Stimulated activated CD4-positive, alpha-beta T cell treated with anti-CD3 and anti-CD28 coated beads, Interleukin-1b, Interleukin-23, amount 100 ng/mL, for 24 hours (primary cell): Measurements from ENCODE around the gene C2orf92.

Source experiments
- DNase-seq, 4 experiments: peaks; one replicate each; pipeline ENCODE4 v3.0.0-alpha.2; 2020; ENCODE audit warnings: low read depth in 4 of 4, low spot score in 1 of 4

The C2orf92 gene

DNA sequence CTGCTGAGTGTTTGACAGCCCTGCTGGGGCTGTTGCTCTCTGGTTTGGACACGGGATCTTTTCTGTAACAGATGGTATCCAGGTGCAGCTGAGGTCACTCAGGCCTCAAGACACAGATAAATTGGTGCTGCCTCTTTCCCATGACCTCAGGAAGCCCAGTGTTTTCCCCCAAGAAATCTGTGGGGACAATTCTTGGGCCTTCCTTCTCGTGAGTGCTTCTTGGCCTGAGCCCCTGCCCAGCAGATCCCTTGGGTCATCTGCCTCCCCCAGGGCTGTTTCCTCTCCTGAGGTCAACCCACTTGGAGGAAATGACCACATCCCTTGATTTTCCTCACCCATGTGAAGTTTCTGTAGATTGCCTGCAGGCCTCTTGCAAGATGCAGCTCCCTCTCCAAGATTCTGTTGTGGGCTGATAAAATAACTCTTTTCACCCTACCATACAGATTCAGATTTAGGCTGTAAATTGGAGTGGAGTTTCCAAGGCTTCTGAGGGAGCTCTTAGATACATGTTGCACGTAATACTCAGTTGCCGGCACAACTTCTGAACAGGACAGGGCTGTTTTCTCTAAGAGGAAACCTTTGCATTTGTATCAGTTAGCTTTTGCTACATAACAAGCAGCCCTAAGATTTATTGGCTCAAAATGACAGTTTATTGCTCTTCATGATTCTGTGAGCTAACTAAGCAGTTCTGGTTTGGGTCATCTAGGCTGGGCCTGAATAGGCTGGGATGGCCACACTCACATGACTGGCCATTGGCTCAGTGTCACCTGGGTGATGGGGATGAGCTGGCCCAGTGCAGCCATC lies 57.0 kb downstream of the C2orf92 start:
- DNase-seq = no peak

DNA sequence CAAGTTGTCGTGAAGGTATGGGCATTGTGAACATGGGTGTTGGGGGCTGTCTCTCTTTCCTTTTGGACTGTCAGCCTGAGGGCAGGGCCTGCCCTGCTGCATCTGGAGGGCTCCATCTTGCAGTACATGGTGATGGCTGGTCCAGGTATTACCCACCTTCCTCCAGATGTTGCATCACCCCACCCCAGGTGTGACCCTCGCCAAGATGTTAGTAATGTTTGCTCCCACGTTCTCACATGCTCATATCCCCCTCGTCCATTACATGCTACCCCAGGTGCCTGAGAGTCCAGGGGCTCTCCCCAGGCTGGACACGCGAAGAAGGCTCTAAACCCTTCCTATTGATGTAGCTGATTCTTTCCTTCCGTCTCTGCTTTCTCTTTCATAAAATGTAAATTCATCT lies 57.8 kb downstream of the C2orf92 start:
- no peak for DNase-seq

DNA sequence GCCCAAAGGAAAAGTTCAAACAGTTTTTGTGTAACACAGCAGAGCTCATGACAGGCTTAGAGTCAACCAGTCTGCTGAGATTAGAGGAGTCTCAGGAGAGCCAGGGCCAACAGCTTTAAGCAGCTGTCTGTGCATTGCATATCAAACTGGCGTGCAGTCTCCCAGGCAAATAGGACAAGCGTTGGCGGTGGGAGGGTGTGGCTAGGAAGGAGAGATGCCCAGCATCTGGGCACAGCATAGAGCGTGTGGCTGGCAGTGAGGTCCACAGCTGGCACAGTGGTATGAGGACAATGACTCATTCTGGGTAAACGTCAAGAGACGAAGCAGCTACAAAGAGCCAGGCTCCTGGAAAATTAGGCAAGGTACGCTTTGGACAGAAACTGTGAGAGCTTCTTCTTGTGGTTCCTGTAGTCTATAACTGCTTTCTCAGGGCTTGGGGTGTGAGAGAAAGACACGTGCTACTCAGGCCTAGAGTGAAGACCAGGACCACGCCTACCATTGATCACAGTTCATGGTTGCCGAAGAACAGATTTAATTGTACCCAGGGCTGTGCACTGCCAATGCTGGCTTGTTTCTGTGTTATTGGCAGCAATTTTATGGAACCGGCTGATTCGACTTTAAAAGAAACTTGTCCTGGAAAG lies 58.7 kb downstream of the C2orf92 start:
- DNase-seq = no peak

DNA sequence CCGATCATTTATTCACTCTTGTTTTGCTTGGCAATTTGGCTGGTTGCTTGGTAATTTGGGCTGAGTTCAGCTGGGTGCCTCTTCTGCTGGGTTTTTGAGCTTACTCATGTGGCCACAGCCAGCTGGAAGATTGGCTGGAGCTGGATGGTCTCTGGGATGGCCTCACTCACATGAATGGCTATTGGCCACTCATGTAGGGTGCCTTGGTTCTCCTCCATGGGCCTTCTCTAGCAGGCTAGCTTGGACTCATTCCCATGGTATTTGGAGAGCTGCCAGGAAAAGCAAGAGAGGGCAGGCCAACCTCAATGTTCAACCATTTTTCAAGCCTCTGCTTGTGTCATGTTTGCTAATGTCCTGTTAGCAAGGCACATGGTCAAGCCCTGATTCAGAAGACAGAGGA lies 60.7 kb downstream of the C2orf92 start:
- DNase-seq = no peak

DNA sequence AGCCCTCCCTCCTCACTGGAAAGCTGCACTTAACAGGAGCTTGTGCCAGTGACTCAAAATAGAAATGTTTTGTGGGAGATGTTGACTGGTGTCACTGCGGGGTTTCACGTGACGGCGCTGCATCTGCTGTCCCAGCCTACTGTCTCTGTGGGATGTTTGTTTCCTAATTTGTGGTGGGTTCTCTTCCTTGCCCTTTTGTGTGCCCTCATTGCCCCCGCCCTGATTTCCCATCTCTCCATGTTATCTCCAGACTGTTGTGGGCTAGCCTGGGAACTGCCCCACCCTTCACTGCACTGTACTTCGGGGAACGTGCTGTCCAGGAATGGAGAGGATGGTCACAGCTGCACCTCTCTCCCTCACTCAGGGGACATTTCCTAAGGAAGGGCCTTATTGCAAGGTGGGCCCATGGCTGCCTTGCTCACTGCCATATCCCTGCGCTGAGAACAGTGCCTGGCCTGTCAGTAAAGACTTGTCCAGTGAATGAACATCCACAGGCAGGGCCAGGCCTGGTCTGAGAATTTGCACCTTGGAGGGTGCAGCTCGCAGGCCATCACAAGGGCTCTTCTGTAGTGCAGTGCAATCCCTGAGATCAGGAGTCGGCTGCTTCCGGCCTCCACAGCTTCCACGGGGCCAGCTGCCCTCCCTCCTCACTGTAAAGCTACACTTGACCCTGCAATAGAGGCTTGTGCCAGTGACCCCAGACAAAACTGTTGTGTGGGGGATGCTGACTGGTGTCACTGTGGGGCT lies 61.9 kb downstream of the C2orf92 start:
- DNase-seq = no peak

DNA sequence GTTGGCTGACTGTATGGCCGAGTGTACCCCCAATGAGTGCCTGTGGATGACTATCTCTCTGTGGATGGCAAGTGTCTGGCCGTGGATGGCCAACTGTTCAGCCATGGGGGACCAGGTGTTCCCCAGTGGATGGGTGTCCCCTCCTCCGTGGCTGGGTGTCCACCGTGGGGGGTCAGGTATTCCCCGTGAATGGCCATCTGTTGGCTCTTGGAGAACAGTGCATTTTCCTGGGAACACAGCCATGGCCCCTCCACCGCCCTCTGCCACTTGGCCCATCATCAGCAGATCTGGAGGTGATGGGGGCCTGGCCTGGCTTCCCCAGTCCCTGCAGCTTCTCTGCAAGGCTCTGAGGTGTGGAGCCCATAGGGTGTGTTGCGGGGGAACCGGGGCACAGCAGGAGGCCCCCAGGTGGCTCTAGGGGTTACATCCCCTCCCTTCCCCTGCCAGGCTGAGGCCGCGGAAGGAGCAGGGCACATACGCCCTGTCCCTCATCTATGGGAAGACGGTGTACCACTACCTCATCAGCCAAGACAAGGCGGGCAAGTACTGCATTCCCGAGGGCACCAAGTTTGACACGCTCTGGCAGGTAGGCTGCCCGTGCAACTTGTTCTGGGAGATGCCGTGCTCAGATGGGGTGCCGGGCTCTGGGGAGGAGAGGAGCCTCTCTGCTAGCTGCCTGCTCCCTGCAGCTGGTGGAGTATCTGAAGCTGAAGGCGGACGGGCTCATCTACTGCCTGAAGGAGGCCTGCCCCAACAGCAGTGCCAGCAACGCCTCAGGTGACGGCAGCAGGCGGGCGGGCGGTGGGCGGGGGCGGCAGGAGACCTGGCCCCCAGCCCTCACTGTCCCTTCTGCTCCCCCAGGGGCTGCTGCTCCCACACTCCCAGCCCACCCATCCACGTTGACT lies 63.2 kb downstream of the C2orf92 start:
- DNase-seq = no peak

DNA sequence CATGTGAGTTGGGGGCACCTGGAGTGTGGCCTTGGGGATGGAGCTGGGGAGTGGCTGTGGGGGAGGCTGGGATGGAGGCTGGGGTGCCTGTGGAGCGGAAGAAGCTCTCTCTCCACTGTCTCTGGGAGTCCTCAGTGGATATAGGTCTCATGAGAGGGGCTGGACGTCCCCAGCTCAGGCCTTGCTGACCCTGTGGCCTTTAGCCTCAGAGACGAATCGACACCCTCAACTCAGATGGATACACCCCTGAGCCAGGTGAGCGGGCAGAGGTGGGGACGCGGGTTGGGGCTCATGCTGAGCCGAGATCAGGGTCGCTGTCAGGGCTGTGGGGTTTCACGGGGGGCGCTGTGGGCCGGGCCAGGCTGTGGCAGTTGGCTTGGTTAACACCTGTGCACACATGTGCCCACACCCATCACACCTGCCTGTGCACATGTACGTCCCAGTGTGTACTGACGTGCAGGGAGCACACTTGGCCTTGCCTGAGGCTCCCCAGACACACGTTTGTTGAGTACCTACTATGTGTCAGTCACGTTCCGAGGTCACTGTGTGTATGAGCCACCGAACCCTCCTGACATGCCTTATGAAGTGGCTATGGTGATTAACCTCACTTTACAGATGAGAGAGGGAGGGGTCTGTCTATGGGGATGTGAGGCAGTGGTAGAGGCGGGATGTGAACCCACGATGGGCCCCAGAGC lies 64.0 kb downstream of the C2orf92 start:
- DNase-seq = no peak

DNA sequence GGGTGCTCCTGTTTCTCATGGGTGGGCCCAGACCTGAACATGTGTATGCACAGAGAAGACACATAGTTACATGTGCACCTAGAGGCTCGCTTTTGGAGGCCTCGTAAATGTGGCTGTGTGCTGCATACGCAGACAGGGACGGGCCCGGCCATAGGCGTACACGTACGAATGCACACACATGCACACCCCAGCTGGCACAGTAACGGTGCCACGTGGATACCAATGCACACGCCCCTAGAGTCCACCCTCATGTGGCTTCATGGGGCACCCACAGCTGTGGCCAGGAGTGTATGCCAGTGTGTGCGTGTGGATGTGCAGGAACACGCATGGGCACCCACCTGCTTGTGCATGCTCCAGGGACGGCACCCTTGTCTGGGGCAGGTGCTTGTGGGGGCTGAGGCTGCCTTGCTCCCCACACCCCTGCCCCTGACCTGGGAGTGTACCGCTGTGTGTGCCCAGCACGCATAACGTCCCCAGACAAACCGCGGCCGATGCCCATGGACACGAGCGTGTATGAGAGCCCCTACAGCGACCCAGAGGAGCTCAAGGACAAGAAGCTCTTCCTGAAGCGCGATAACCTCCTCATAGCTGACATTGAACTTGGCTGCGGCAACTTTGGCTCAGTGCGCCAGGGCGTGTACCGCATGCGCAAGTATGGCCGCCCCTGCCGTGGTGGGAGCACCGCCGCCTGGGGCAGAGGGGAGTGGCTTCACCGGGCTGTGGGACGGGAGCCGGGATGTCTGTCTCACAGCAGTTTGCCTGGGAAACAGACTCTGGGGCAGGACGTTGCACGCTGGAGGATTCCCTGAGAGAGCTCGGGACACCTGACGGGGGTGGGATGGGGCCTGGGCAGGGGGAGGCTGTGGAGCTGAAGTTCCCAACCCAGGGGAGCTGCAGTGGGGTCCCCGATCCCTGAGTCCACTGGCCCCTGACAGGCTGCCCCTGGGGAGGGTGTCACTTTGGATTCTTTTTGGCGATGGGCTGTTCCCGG lies 64.8 kb downstream of the C2orf92 start:
- no peak for DNase-seq

DNA sequence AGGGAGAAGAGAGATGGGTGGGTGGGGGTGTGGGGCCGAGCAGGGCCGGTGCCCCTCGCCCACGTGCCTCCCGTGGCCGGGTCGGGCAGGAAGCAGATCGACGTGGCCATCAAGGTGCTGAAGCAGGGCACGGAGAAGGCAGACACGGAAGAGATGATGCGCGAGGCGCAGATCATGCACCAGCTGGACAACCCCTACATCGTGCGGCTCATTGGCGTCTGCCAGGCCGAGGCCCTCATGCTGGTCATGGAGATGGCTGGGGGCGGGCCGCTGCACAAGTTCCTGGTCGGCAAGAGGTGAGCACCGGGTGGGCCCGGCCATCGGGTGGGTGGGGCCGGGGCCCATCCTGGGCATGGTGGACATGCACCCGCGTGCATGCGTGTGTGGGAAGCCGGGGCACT lies 65.6 kb downstream of the C2orf92 start:
- no peak for DNase-seq

DNA sequence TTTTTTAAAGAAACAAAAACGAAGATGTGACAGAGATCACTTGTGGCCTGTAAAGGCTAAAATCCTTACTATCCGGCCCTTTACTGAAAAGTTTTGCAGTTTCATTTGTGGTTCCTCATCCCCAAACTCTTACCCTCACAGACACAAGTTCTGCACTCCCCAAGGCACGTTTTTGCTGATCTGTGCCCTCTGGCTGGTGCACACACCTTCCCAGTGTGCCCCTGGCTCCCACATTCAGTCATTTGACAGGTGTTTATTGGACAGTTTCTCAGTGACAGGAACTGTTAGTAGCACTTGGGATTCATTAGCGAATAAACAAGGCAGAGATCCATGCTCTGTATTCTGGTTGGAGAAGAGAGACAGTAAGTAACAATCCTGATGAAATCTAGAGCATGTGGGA lies 66.7 kb downstream of the C2orf92 start:
- DNase-seq = no peak

DNA sequence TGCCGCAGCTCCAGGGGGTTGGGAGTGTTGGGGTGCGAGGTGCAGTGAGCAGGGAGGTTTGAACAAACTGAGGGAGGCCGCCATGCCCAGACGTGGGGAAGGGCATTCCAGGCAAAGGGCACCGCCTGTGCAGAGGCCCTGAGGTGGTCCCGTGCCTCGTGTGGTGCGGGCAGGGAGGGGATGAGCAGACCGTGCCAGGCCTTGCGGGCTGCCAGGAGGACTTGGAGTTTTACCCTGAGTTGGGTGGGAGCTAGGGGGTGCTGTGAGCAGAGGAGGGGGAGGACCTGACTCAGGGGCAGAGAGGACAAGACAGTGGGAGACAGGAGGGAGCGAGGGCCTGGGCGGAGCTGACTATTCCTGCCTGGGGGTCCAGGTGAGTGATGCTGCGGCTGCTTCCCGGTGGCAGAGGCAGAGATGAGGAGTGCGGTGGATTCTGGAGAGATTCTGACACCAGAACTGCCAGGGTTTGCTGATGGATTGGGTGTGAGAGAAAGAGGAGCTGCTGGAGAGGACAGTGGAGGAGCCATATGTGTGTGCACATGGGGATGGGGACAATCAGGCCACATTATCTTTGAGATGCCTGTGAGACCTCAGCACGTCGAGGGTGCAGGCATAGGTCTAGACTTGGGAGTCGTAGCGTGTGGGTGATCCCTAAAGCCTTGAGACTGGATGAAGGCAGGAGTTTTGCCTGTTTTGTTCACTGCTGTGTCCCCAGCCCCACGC lies 67.3 kb downstream of the C2orf92 start:
- DNase-seq = no peak

DNA sequence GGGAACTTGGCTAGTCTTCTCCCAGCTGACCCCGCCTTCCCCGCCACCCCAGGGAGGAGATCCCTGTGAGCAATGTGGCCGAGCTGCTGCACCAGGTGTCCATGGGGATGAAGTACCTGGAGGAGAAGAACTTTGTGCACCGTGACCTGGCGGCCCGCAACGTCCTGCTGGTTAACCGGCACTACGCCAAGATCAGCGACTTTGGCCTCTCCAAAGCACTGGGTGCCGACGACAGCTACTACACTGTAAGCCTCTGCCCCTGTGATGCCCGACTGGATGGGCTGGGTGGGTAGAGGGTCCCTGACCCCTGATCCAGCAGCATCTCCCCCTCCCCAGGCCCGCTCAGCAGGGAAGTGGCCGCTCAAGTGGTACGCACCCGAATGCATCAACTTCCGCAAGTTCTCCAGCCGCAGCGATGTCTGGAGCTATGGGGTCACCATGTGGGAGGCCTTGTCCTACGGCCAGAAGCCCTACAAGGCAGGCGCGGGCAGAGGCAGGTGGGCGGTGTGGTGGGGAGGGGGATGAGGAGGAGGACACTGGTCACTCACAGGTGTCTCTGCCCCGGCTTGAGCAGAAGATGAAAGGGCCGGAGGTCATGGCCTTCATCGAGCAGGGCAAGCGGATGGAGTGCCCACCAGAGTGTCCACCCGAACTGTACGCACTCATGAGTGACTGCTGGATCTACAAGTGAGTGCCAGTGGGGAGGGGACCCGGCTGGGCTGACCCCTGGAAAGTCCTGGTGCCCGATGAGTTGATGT lies 68.1 kb downstream of the C2orf92 start:
- no peak for DNase-seq

DNA sequence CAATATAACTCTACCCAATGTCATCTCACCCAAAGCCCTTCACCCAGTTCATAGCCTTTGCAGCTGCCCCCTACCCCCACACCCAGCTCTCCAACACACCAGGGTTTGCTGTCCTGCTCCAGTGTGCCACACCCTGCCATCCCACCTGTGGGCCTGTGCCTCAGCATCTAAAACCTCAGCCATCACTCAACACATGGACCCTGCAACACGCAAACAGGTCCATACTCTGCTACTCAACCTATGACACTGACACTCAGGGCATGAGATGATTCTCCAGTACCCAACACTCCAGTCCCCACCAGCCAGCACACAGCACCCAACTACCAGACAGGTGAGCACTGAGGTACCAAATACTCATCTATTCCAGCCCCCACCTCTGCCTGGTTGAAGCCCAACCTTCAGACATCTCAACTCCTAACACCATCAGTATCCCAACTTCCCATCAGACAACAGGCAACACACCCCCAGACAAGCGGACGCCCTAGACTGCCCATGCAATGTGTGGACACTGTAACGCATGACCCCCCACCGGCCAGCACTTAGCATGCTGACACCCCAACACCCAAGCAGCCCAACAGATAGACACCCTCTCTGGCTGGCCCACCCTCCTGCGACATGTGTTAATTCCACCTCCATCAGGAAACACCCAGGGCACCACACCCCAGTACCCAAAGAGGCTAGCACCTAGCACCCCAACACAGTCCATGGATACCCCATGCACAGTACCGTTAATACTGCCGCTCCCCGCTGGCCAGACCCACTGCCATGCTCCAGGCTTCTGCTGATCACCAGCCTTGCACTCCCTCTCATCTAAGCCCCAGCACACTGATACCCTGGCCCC lies 68.9 kb downstream of the C2orf92 start:
- no peak for DNase-seq

DNA sequence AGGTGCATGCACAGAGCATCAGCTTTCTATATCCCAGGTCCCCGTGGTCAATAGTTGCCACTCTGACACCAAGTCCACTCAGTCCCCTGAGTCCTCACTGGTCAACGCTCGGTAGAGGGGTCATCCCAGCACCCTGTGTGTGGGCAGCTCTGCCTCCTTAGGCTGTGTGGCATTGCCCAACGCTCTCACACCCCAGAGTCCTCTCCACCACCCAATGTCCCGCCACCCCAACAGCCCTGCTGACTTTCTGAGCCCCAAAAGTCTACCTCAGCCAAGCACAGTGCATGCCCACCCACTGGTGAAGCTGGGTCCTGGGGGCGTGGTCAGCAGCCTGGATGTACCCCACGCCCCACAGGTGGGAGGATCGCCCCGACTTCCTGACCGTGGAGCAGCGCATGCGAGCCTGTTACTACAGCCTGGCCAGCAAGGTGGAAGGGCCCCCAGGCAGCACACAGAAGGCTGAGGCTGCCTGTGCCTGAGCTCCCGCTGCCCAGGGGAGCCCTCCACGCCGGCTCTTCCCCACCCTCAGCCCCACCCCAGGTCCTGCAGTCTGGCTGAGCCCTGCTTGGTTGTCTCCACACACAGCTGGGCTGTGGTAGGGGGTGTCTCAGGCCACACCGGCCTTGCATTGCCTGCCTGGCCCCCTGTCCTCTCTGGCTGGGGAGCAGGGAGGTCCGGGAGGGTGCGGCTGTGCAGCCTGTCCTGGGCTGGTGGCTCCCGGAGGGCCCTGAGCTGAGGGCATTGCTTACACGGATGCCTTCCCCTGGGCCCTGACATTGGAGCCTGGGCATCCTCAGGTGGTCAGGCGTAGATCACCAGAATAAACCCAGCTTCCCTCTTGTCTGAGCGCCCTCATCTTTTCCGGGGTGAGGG lies 69.7 kb downstream of the C2orf92 start:
- DNase-seq = no peak

DNA sequence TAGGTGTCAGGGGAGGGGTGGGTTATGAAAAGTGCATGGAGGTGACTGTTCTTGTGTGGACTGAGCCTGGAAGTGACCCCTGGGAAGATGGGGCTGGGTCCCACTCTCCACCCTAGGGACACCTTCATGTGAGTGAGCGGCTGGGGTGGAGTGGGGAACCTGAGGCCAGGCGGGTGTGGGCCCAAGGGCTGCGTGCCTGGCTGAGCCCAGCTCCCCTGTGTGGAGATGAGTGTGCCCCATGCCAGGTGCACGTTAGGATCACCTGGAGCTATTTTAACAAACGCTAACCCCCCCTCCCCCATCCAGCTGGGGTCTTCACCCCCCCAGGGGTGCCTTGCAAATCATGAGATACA lies 70.4 kb downstream of the C2orf92 start:
- no peak for DNase-seq

DNA sequence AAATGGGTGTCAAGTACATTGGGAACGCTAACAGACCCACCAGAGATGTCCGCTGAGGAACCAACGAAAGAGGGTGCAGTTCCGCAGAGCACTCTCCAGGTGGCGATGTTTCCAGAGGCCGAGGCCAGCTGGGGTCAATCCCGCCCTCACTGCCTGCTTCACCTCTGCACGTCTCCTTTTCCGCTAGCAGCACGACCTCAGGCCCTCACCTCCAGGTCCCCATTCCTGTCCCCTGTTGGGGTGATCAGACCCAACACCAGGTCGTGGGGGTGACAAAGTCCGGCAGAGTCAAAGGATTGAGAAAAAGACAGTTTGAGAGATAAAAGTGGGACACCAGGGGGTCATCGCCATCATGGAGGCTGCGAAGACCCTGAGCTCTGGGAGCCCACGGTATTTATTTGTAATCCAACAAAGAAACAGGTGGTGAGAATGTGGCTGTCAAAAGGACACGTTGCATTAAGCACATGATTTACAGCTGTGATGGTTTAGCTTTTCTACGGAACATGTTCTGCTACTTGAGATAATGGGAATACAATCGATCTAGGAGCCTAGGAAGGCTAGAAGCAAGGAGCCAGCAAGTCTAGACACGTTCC lies 71.2 kb downstream of the C2orf92 start:
- DNase-seq = peak in 1 of 4 experiments; percentile 32
